Measurements from ENCODE around the gene SMARCE1. TPM values are rescaled to one million over a fixed set of nuclear protein-coding genes. Genes with fewer than 3 reads are reported as not detected.

SMARCE1 gene
- total RNA-seq, 2 donors from 2014 or later, result 48.0 to 50.8 TPM

- intact Hi-C loops (cut with DNase I), result no loop called here
- ATAC-seq (peak; percentile 53), DNase-seq (peak in 3 of 4 donors; percentile 5 to 61 (median 45))
- Histone ChIP-seq H3K27ac (peak overlapping the region; percentile 93 to 98 (median 97)), H3K9me3 (no peaks in the 10 kb centered on the region), H3K36me3 (replicated peaks in 1 of 2; ENCODE audit: insufficient read depth in 1 of 2, low read depth in 2 of 2) (peaks cover 0 to 3% of the 10 kb centered on the region in 2 donors), H3K4me1 (peaks cover 32% of the 10 kb centered on the region), H3K27me3 (no peaks in the 10 kb centered on the region), H3K4me3 (peak overlapping the region; percentile 70 to 97)
- peak in 1 of 3 donors; percentile 60 for TF ChIP-seq POLR2A (IDR thresholded peaks at IDR 0.05)
- no peak for TF ChIP-seq CTCF (IDR thresholded peaks at IDR 0.05)
- WGBS, 2 donors, result 1 to 3% methylated on average over 26 to 28 of the region's 28 CpGs
Observed at GRCh38 chr17:40648384-40648968, 858 bp upstream of the SMARCE1 start.

- peak in 2 of 4 donors; percentile 12 for DNase-seq
- H3K4me1 ChIP-seq, result peaks cover 32% of the 10 kb centered on the region
- WGBS, 2 donors, result 5 to 6% methylated on average over 17 to 18 of the region's 18 CpGs
Observed at GRCh38 chr17:40646791-40647623, 611 bp downstream of the SMARCE1 start.

GRCh38 chr17:40645943-40646342, 1.7 kb downstream of the SMARCE1 start:
- TF ChIP-seq POLR2A (IDR thresholded peaks at IDR 0.05) (no peak), CTCF (IDR thresholded peaks at IDR 0.05) (no peak)
- H3K4me3 ChIP-seq, result no peak overlapping the region
- H3K27me3 ChIP-seq, result no peaks in the 10 kb centered on the region
- no peak for ATAC-seq
- H3K4me1 ChIP-seq, result peaks cover 32% of the 10 kb centered on the region
- WGBS, 2 donors, result 45 to 51% methylated on average over 2 of the region's 2 CpGs
- peaks cover 4 to 12% of the 10 kb centered on the region in 2 donors for H3K36me3 ChIP-seq (replicated peaks in 1 of 2; ENCODE audit: insufficient read depth in 1 of 2, low read depth in 2 of 2)
- DNase-seq, result no peak
- no peak overlapping the region for H3K27ac ChIP-seq
- intact Hi-C loops (cut with DNase I), result no loop called here
- no peaks in the 10 kb centered on the region for H3K9me3 ChIP-seq

More at GRCh38 chr17:40646791-40647623, 611 bp downstream of the SMARCE1 start:
- H3K4me3 ChIP-seq, result peak overlapping the region; percentile 70 to 97
- ATAC-seq, result peak; percentile 56
- H3K9me3 ChIP-seq, result no peaks in the 10 kb centered on the region
- peak overlapping the region; percentile 93 to 98 (median 97) for H3K27ac ChIP-seq
- H3K36me3 ChIP-seq (replicated peaks in 1 of 2; ENCODE audit: insufficient read depth in 1 of 2, low read depth in 2 of 2), result peaks cover under 1 to 4% of the 10 kb centered on the region in 2 donors
- intact Hi-C loops (cut with DNase I), result no loop called here
- no peak for TF ChIP-seq CTCF (IDR thresholded peaks at IDR 0.05)
- TF ChIP-seq POLR2A (IDR thresholded peaks at IDR 0.05), result no peak
- H3K27me3 ChIP-seq, result no peaks in the 10 kb centered on the region

GRCh38 chr17:40645291-40645690, 2.3 kb downstream of the SMARCE1 start:
- Histone ChIP-seq H3K27me3 (no peaks in the 10 kb centered on the region), H3K4me3 (no peak overlapping the region), H3K36me3 (replicated peaks in 1 of 2; ENCODE audit: insufficient read depth in 1 of 2, low read depth in 2 of 2) (peaks cover 4 to 15% of the 10 kb centered on the region in 2 donors), H3K27ac (no peak overlapping the region), H3K4me1 (peaks cover 32% of the 10 kb centered on the region), H3K9me3 (no peaks in the 10 kb centered on the region)
- TF ChIP-seq POLR2A (IDR thresholded peaks at IDR 0.05) (no peak), CTCF (IDR thresholded peaks at IDR 0.05) (no peak)
- DNase-seq (no peak), ATAC-seq (no peak)
- intact Hi-C loops (cut with DNase I), result no loop called here
